Motor neuron (in vitro differentiated cells): ENCODE results near the gene CENPF. TPM values are rescaled to one million over a fixed set of nuclear protein-coding genes. Genes with fewer than 3 reads are reported as not detected.
A peak's percentile ranks its signal among the peaks of the same experiment; 100 is the strongest.

Experiments
- ATAC-seq, 8 experiments: fragments of 200-7000 bp; cut with Tn5 transposase; replicated peaks in 6 of 8; 2 replicates each; pipeline ENCODE4 v1.8.0; 2021; ENCODE audit warnings: mild to moderate bottlenecking in 8 of 8, moderate library complexity in 8 of 8
- H3K27ac ChIP-seq, 2 donors: fragments of 250-450 bp; sonication (Bioruptor Pico); 2 replicates each; pipeline ENCODE4 v1.9.0; 2021; ENCODE audit warnings: antibody characterized with exemption in 2 of 2, mild to moderate bottlenecking in 2 of 2, moderate library complexity in 1 of 2
- H3K4me1 ChIP-seq, 2 donors: fragments of 250-450 bp; sonication (Bioruptor Pico); replicated peaks in 1 of 2; 2 replicates each; pipeline ENCODE4 v1.6.1; 2021; ENCODE audit warnings: antibody characterized with exemption in 2 of 2, mild to moderate bottlenecking in 2 of 2, moderate library complexity in 1 of 2
- H3K4me3 ChIP-seq, 5 donors: fragments of 250-450 bp; sonication (Bioruptor Pico); 2 replicates each; pipeline ENCODE4 v1.9.0; 2021; ENCODE audit warnings: antibody characterized with exemption in 5 of 5, mild to moderate bottlenecking in 5 of 5, moderate library complexity in 4 of 5
- WGBS, 10 experiments: fragments of 450-650 bp; shearing (Covaris generic); methylation state at CpG; one replicate each; pipeline ENCODE4 v1.0.0; 2022; 5-methylcytosine and 5-hydroxymethylcytosine counted together
- in situ Hi-C, 9 experiments: fragments of 400-800 bp; cut with MboI; loops; one replicate each; pipeline ENCODE4 v1.15.0; 2021; ENCODE audit warnings: low sequenced_read_pairs in 9 of 9, low pct_unique_long_range_greater_than_20kb in 2 of 9; ENCODE audit not compliant: unreplicated experiment in 9 of 9
- total RNA-seq, 8 experiments: library from RNA; unstranded; fragments of 300-600 nt; gene quantifications; 2 replicates each; pipeline versions ENCODE4 v1.2.3 to v1.2.4, GENCODE V29; 2022

The CENPF gene
- total RNA-seq, 8 experiments from 2014 or later: 0.41 to 236 (median 12.1) TPM

DNA sequence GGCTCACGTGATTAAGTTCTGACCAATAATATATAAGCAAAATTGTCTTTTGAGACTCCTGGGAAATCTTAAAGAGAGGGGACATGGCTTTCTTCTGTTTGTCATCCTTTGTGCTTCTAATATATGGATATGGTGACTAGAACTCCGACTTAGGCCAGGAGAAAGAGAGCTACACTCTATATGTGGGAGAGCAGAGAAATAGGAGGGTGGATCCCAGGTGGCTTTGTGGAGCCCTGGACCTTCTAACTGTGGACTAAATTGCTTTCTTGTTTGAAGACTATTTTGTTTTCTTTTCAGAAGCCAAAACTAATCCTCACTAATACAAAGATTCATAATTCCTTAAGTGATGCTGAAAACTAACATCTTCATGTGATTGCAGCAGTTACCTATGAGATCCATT lies 75.0 kb downstream of the CENPF start:
- in situ Hi-C loops: no loop called here
- ATAC-seq: no peak
- Histone ChIP-seq H3K4me1 (no peaks in the 10 kb centered on the region), H3K27ac (no peak overlapping the region), H3K4me3 (no peak overlapping the region)
- WGBS, 10 experiments: 75 to 100% (median 83%) methylated on average over 1 to 2 of the region's 2 CpGs; no CpG with 5 or more reads in 5 of the 10 experiments

DNA sequence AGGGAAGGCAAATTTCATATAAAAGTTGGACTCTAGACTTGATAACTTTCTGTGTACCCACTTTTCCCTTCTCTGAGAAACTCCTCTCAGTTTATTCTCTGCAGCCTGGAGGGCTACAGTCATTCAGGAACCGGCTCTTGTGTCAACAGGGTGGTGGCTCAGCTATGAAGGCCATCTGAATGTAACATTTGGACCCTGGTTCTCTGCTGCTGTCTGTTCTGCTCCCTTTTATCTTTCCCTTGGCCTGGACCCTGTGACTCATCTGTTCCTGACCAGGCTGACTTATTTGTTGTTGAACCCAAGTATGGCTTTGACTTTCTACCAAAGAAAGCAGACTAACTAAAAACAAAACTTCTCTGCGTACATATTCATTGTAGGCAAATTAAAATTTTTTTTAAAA lies 75.4 kb downstream of the CENPF start:
- in situ Hi-C loops: no loop called here

DNA sequence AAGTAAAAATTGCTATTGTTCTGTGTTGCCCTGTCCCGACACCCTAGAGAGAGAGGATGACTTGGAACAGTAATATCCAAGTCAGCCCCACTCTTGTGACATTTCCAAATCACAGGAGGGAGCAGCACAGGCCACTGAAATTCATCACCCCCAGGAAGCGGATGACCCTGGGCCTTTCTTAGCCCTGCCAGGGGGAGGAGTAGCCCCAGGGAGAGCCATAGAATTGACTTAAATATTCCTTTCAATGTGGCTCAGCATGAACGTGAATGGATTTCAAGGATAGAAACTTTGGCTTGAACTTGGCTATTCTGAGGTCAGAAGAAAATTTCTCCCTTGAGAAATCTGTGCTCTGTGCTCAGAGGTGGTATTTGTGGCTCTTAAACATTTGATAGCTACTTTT lies 80.6 kb downstream of the CENPF start:
- ATAC-seq: peak in 1 of 8 experiments; percentile 34
- Histone ChIP-seq H3K27ac (no peak overlapping the region), H3K4me1 (peaks cover 0 to 10% of the 10 kb centered on the region in 2 donors), H3K4me3 (no peak overlapping the region)
- WGBS, 10 experiments: 0 to 83% (median 65%) methylated on average over 1 to 3 of the region's 3 CpGs
- in situ Hi-C loops: no loop called here

More for the DNA sequence above, 75.4 kb downstream of the CENPF start:
- Histone ChIP-seq H3K27ac (no peak overlapping the region), H3K4me3 (no peak overlapping the region), H3K4me1 (peaks cover 0 to under 1% of the 10 kb centered on the region in 2 donors)
- no peak for ATAC-seq
- 57 to 100% (median 90%) methylated on average over 1 to 2 of the region's 2 CpGs; no CpG with 5 or more reads in 1 of the 10 experiments for WGBS, 10 experiments

DNA sequence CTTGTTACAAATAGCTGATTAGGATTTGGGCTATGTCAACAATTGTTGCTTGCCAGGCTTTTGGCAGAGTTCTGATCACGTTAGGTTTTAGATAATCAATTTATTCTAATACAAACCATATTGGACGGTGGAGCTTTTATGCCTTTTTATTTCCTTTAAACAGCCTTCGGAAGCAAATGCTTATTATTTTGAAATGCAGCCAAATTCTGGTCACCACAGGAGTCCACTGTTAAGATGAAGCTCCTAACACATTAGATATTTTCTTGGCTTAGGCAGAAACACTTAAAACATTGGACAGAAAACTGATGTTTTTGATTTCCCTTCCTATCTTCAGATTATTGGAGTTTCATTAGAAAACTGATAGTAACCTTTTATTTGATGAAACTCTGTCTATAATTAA lies 82.9 kb downstream of the CENPF start:
- Histone ChIP-seq H3K4me3 (no peak overlapping the region), H3K27ac (no peak overlapping the region), H3K4me1 (peaks cover 0 to 10% of the 10 kb centered on the region in 2 donors)
- ATAC-seq: peak in 1 of 8 experiments; percentile 18
- WGBS, 10 experiments: 0 to 92% (median 74%) methylated on average over 2 to 3 of the region's 3 CpGs
- in situ Hi-C loops: no loop called here

DNA sequence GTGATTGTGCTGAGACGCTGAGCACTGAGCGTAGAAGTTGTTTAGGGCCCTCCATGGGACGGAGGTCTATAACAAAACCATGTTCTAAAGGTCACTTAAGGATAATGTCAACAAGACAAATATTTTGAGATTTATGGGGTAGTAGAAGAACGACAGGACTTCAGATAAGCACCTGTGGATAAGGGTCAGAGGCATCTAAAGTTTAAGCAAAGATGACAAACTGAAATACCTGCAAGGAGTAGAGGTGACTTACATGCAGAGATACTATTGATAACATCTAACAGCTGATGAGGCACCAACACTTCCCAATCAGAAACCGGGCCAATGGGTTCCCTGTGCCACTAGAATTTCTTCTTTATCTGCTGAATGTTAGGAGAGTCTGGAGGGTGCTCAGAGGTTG lies 83.5 kb downstream of the CENPF start:
- ATAC-seq: no peak
- no peak overlapping the region for H3K4me3 ChIP-seq
- WGBS, 10 experiments: 33 to 100% (median 84%) methylated on average over 1 to 5 of the region's 5 CpGs
- peaks cover 0 to 10% of the 10 kb centered on the region in 2 donors for H3K4me1 ChIP-seq
- no peak overlapping the region for H3K27ac ChIP-seq
- in situ Hi-C loops: no loop called here

DNA sequence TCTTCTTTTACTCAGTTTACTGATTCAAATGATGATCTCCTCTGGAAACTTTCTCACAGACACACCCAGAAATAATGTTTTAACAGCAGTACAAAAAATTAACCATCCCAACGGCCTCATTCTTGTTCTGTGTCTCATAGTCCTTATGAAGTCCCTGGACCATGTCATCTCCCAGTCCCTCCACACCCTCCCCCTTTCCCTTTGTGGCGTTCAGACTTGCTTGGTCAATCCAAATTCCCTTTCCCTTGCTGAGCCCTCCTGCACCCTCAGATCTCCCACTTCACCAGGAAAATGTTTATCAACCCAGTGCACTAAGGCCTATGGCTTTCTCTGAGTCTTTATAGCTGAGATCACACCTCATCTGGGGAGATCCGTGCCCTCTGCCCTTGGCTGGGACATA lies 85.9 kb downstream of the CENPF start:
- Histone ChIP-seq H3K4me3 (no peak overlapping the region), H3K27ac (no peak overlapping the region), H3K4me1 (peaks cover 0 to 4% of the 10 kb centered on the region in 2 donors)
- WGBS, 10 experiments: 20 to 93% (median 78%) methylated on average over 1 to 3 of the region's 3 CpGs; no CpG with 5 or more reads in 2 of the 10 experiments
- in situ Hi-C loops: no loop called here
- no peak for ATAC-seq

DNA sequence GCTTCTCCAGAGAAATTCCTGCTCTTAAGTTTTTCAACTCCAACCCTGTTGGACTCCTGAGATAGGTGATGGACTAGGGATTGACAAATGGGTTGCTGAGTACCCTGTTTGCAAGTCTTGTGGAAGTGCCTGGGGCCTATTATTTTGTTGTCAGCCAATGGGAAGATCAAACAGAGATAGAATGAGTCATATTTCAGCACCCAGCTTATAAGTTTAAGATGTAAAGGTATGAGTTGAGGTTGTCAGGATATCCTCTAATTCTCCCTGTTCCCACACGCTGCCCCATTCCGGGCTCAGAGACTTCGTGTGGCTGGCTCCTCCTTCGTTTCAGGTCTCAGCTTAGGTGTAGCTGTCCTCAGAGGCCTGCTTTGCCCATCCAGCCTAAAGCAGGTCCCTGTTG lies 91.8 kb downstream of the CENPF start:
- 73 to 100% (median 85%) methylated on average over 2 to 4 of the region's 4 CpGs; no CpG with 5 or more reads in 4 of the 10 experiments for WGBS, 10 experiments
- Histone ChIP-seq H3K4me1 (no peaks in the 10 kb centered on the region), H3K27ac (no peak overlapping the region), H3K4me3 (no peak overlapping the region)
- no peak for ATAC-seq
- in situ Hi-C loops: no loop called here

DNA sequence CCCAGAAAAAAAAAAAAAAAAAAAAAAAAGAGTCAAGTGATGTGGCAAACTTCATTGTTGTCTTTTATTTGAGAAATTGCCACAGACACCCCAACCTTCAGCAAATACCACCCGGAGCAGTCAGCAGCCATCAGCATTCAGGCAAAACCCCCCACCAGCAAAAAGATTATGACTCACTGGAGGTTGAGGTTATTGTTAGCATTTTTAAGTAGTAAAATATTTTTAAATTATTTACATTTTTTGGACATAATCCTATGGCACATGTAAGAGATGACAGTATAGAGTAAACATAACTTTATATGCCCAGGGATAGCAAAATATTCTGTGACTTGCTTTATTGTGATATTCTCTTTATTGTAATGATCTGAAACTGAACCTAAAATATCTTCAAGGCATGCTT lies 95.6 kb downstream of the CENPF start:
- 71 to 100% (median 100%) methylated on average over 1 of the region's 1 CpG; no CpG with 5 or more reads in 3 of the 10 experiments for WGBS, 10 experiments
- no peak overlapping the region for H3K4me3 ChIP-seq
- no peak for ATAC-seq
- in situ Hi-C loops: no loop called here
- no peak overlapping the region for H3K27ac ChIP-seq
- H3K4me1 ChIP-seq: peaks cover 0 to 5% of the 10 kb centered on the region in 2 donors

DNA sequence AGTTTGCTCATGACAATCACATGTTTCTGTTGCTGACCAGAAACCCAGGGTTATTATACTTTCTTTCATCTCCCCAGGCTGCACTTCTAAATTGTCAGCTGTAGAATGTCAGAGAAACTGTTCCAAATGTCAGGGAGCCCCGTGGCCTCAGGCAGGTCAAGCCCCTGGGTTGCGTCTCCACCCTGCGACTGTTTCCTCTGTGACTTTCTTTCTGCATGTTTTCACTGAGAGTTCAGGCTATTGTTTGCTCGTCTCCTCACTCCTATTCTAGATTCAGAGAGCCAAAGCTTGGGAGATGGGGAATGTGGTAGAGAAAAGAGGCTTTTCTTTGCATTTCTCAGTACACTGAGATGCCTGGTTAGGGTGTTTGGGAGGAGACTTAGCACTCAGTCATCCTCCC lies 97.4 kb downstream of the CENPF start:
- ATAC-seq: peak in 3 of 8 experiments; percentile 32 to 73 (median 34)
- H3K4me1 ChIP-seq: peaks cover 0 to 5% of the 10 kb centered on the region in 2 donors
- no peak overlapping the region for H3K4me3 ChIP-seq
- no peak overlapping the region for H3K27ac ChIP-seq
- 0 to 60% (median 31%) methylated on average over 1 to 4 of the region's 4 CpGs; no CpG with 5 or more reads in 3 of the 10 experiments for WGBS, 10 experiments
- in situ Hi-C loops: no loop called here

DNA sequence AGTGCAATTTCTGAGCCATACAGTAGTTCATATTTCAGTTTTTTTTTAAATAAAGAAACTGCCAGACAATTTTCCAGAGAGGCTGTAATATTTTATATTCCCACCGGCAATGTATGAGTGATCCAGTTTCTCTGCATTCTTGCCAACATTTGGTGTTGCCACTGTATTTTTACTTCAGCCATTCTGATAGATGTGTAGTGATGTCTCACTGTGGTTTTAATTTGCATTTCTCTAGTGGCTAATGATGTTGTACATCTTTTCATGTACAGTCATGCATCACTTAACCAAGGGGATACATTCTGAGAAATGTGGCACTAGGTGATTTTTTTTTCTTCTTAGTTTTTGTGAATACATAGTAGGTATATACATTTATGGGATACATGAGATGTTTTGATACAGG lies 99.6 kb downstream of the CENPF start:
- WGBS, 10 experiments: 0 to 100% (median 23%) methylated on average over 1 of the region's 1 CpG; no CpG with 5 or more reads in 2 of the 10 experiments
- Histone ChIP-seq H3K4me1 (peaks cover 0 to 5% of the 10 kb centered on the region in 2 donors), H3K4me3 (no peak overlapping the region), H3K27ac (no peak overlapping the region)
- peak in 1 of 8 experiments; percentile 17 for ATAC-seq
- in situ Hi-C loops: no loop called here

DNA sequence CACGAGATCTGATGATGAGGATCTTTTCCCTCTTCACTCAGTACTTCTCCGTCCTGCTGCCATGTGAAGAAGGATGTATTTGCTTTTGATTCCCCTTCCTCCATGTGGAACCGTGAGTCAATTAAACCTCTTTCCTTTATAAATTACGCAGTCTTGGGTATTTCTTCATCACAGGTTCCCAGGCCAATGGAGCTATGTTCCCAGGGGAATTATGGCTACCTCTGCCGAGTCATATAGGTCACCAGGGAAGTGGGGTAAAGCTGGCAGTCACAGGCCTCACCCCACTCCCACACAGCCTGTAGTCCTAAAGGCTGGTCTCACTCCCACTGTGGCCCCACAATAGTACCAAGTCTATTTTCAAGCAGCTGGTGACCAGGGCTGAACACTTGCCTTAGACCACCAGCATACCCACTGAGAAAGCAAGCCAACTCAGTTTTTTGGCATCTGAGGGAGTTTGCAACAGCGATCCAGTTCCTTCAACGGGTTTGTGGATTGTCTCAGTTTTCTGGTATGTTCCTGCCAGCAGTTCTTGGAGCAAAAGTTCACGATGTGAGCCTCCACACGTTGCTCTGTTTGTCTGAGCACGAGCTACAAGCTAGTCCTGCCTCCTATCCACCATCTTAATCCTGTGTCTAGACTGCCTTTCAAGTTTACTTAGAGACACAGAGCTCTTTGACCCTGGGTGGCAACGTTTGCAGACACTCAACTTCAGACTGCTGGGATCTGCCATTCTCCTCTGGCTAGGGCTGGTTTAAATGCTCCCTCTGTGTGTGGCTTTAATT lies 104.5 kb downstream of the CENPF start:
- in situ Hi-C loops: no loop called here
- ATAC-seq: no peak
- WGBS, 10 experiments: 0 to 92% (median 78%) methylated on average over 1 to 11 of the region's 11 CpGs
- Histone ChIP-seq H3K4me1 (no peaks in the 10 kb centered on the region), H3K4me3 (no peak overlapping the region), H3K27ac (no peak overlapping the region)

DNA sequence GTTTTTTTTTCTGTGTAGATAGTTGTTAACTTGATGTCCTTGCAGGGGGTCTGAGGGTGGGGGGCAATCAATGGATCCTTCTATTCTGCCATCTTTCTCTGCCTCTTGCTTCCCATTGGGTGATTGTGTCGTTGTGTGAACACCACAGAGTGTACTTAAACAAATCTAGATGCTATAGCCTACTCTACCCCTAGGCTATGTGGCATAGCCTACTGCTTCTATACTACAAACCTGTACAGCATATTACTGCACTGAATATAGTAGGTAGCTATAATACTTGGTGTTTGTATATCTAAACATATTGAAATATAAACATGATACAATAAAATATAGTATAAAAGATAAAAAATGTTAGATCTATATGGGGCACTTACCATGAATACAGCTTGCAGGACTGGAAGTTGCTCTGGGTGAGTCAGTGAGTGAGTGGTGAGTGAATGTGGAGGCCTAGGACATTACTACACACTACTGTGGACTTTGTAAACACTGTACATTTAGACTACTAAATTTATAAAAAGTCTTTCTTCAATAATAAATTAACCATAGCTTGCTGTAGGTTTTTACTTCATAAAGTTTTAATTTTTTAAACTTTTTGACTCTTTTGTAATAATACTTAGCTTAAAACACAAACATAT lies 105.4 kb downstream of the CENPF start:
- no peaks in the 10 kb centered on the region for H3K4me1 ChIP-seq
- no peak overlapping the region for H3K4me3 ChIP-seq
- no peak for ATAC-seq
- in situ Hi-C loops: no loop called here
- H3K27ac ChIP-seq: no peak overlapping the region
- 20 to 80% (median 71%) methylated on average over 1 of the region's 1 CpG; no CpG with 5 or more reads in 4 of the 10 experiments for WGBS, 10 experiments

DNA sequence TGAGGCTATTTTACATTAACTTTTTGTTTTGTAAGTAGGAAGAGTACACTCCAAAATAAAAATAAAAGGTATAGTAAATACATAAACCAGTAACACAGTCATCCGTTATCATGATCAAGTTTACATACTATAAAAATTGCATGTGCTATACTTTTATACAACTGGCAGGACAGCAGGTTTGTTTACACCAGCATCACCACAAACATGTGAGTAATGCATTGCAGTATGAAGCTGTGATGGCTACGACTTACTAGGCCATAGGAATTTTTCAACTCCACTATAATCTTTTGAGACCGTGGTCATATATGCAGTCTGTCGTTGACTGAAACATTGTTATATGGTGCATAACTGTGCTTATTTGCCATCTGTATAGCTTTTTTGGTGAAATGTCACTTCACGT lies 106.2 kb downstream of the CENPF start:
- no peak for ATAC-seq
- no peak overlapping the region for H3K4me3 ChIP-seq
- in situ Hi-C loops: no loop called here
- H3K4me1 ChIP-seq: no peaks in the 10 kb centered on the region
- no peak overlapping the region for H3K27ac ChIP-seq
- 79 to 96% (median 90%) methylated on average over 2 to 5 of the region's 5 CpGs; no CpG with 5 or more reads in 1 of the 10 experiments for WGBS, 10 experiments
